KMS-11 (cell line): ENCODE data around the gene ANKRD44.

Source experiments
- H2AFZ ChIP-seq: fragments of 200-600 bp; sonication (generic); 2 replicates; pipeline ENCODE4 v1.6.1; 2016; ENCODE audit warnings: antibody characterized with exemption, mixed run types, low read depth
- H3K27ac ChIP-seq: fragments of 200-600 bp; sonication (generic); 2 replicates; pipeline ENCODE4 v1.6.1; 2016; ENCODE audit warnings: mild to moderate bottlenecking, mixed run types
- H3K27me3 ChIP-seq: fragments of 200-600 bp; sonication (generic); 2 replicates; pipeline ENCODE4 v1.6.1; 2017; ENCODE audit warnings: mild to moderate bottlenecking, low read depth, mixed run types, moderate library complexity; ENCODE audit not compliant: insufficient read depth
- H3K36me3 ChIP-seq: fragments of 200-600 bp; sonication (generic); 2 replicates; pipeline ENCODE4 v1.6.1; 2017; ENCODE audit warnings: mild to moderate bottlenecking, mixed run types; ENCODE audit not compliant: insufficient read depth
- H3K4me1 ChIP-seq: fragments of 200-600 bp; sonication (generic); 2 replicates; pipeline ENCODE4 v1.6.1; 2016; ENCODE audit warnings: mild to moderate bottlenecking, low read depth, mixed run types; ENCODE audit not compliant: poor library complexity, severe bottlenecking
- H3K4me2 ChIP-seq: fragments of 200-600 bp; sonication (generic); 2 replicates; pipeline ENCODE4 v1.7.0; 2016; ENCODE audit warnings: mild to moderate bottlenecking, mixed run types
- H3K4me3 ChIP-seq: fragments of 200-600 bp; sonication (generic); IDR thresholded peaks from 2 replicates; pipeline ENCODE4 v1.6.1; 2017; ENCODE audit warnings: low read depth, low read length, mixed read lengths; ENCODE audit not compliant: insufficient read depth
- H3K79me2 ChIP-seq: fragments of 200-600 bp; sonication (generic); 2 replicates; pipeline ENCODE4 v1.6.1; 2016; ENCODE audit warnings: low read depth, mixed run types; ENCODE audit not compliant: insufficient read depth
- H3K9ac ChIP-seq: fragments of 200-600 bp; sonication (generic); 2 replicates; pipeline ENCODE4 v1.6.1; 2016; ENCODE audit warnings: mild to moderate bottlenecking, mixed run types
- H4K20me1 ChIP-seq: fragments of 200-600 bp; sonication (generic); 2 replicates; pipeline ENCODE4 v1.6.1; 2016; ENCODE audit warnings: mild to moderate bottlenecking, mixed run types; ENCODE audit not compliant: insufficient read depth
- TF ChIP-seq, protein P1 (sequence below): fragments of 200-600 bp; sonication (generic); conservative IDR thresholded peaks from 2 replicates; pipeline ENCODE4 v1.6.1; 2017; ENCODE audit warnings: low read depth, mild to moderate bottlenecking, antibody characterized with exemption, low read length, moderate library complexity, mixed read lengths

ANKRD44 gene

DNA sequence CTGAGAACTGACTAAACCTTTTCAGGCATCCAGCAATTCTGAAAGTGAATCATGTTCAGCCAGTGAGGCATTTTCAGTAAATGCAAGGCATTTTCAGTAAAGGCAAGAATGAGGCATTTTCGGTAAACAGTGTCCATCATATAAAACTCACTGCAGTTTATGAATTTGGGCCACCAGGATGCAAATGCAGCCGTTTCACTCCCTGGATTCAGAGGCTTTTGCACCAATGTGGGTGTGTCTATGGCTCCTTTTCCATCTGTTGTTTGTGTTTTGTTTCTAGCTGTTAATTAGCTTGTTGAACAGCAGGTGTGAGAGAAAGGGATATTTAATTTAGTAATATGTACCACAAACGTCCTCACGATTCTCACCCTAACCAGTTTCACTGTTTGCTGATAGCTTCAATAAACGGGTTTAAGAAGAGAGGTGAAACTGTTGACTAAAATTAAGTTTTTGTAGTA is 267.8 kb downstream of the ANKRD44 start:
- H3K27me3 ChIP-seq = no peaks in the 10 kb centered on the region
- no peaks in the 10 kb centered on the region for H4K20me1 ChIP-seq
- H3K79me2 ChIP-seq = no peaks in the 10 kb centered on the region
- no peak overlapping the region for H3K9ac ChIP-seq
- H3K4me1 ChIP-seq = peaks cover 12% of the 10 kb centered on the region
- no peak overlapping the region for H3K27ac ChIP-seq
- H3K4me2 ChIP-seq = peak overlapping the region; percentile 16; the same call in 1 of the 2 replicates
- no peak overlapping the region for H2AFZ ChIP-seq
- TF ChIP-seq, protein P1, sequence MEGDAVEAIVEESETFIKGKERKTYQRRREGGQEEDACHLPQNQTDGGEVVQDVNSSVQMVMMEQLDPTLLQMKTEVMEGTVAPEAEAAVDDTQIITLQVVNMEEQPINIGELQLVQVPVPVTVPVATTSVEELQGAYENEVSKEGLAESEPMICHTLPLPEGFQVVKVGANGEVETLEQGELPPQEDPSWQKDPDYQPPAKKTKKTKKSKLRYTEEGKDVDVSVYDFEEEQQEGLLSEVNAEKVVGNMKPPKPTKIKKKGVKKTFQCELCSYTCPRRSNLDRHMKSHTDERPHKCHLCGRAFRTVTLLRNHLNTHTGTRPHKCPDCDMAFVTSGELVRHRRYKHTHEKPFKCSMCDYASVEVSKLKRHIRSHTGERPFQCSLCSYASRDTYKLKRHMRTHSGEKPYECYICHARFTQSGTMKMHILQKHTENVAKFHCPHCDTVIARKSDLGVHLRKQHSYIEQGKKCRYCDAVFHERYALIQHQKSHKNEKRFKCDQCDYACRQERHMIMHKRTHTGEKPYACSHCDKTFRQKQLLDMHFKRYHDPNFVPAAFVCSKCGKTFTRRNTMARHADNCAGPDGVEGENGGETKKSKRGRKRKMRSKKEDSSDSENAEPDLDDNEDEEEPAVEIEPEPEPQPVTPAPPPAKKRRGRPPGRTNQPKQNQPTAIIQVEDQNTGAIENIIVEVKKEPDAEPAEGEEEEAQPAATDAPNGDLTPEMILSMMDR = no peak
- no peak overlapping the region for H3K4me3 ChIP-seq
- no peaks in the 10 kb centered on the region for H3K36me3 ChIP-seq

DNA sequence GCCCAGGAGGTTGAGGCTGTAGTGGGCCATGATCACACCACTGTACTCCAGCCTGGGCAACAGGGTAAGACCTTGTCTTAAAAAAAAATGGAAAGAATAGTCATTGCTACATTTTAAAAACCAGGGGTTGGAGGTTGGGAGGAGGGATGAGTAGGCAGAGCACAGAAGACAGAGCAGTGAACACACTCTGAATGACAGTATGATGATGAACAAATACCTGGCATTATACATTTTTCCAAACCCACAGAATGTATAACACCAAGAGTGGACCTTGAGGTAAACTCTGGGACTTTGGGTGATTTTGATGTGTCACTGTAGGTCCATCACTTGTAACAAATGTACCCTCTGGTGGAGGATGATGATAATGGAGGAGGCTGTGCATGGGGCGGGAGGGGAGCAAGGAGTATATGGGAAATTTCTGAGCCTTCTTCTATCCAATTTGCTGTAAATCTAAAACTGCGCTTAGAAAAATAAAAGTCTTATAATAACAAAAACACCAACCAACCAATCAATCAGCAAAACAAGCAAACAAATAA is 272.6 kb downstream of the ANKRD44 start:
- H3K4me3 ChIP-seq = no peak overlapping the region
- H3K79me2 ChIP-seq = no peaks in the 10 kb centered on the region
- TF ChIP-seq, protein P1 = no peak
- H3K4me2 ChIP-seq = no peak overlapping the region
- peaks cover 6% of the 10 kb centered on the region for H3K4me1 ChIP-seq
- H4K20me1 ChIP-seq = no peaks in the 10 kb centered on the region
- H3K27ac ChIP-seq = no peak overlapping the region
- H3K27me3 ChIP-seq = no peaks in the 10 kb centered on the region
- no peak overlapping the region for H2AFZ ChIP-seq
- no peak overlapping the region for H3K9ac ChIP-seq
- H3K36me3 ChIP-seq = no peaks in the 10 kb centered on the region

DNA sequence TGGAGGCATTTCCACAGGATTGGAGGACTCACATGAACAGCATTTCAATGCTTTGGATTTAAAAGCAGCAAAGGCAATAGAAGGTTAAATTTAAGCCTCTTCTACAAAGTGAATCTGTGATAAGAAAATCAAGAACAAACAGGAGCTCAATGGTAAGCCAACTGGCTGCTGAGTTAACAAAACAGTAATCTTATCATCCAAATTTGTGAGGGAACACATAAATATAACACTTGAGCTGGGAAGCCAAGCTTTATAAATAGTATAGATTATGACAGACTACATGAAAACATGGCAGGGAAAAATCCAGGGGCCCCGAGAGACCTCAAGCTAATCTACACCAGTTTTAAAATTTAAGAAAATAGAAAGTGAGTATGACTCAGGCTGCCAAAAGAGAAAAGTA is 275.6 kb downstream of the ANKRD44 start:
- Histone ChIP-seq H3K27me3 (no peaks in the 10 kb centered on the region), H2AFZ (no peak overlapping the region), H3K4me1 (no peaks in the 10 kb centered on the region), H3K4me2 (no peak overlapping the region), H3K27ac (no peak overlapping the region), H3K9ac (no peak overlapping the region), H3K4me3 (no peak overlapping the region), H3K36me3 (no peaks in the 10 kb centered on the region), H4K20me1 (no peaks in the 10 kb centered on the region), H3K79me2 (no peaks in the 10 kb centered on the region)
- TF ChIP-seq, protein P1 = no peak

DNA sequence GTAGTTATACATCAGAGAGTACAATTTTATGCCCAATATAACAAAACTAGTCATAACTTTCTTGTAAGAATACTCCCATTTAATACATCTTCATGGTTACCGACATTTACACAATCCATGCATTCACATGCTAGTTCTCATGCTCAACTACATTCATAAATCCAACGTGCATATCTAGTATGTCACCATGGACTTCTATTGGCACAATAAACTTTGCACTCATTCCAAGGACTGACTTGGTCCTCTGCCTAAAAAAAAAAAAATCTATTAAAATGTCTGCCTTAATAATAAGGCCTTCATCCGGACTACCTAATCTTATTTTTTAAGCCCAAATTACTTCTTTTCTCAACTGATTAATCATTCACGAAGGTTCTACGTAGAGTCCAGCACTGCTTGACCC is 276.3 kb downstream of the ANKRD44 start:
- no peaks in the 10 kb centered on the region for H3K36me3 ChIP-seq
- TF ChIP-seq, protein P1 = no peak
- H3K27me3 ChIP-seq = no peaks in the 10 kb centered on the region
- H3K4me1 ChIP-seq = no peaks in the 10 kb centered on the region
- no peak overlapping the region for H2AFZ ChIP-seq
- no peak overlapping the region for H3K27ac ChIP-seq
- H3K4me3 ChIP-seq = no peak overlapping the region
- no peak overlapping the region for H3K4me2 ChIP-seq
- no peaks in the 10 kb centered on the region for H4K20me1 ChIP-seq
- H3K9ac ChIP-seq = no peak overlapping the region
- no peaks in the 10 kb centered on the region for H3K79me2 ChIP-seq
